ENCODE results near the gene NANOS3. TPM values are rescaled to one million over a fixed set of nuclear protein-coding genes. Genes with fewer than 3 reads are reported as not detected.
A peak's percentile ranks its signal among the peaks of the same experiment; 100 is the strongest.

Gene NANOS3
- total and polyA plus RNA-seq, 9 of the 15 experiments (the other 6 are each of a cell fraction or from before 2014, with no cell fraction given) = not detected

GRCh38 chr19:13880059-13881043, 3.4 kb downstream of the NANOS3 start (continued):
- TF ChIP-seq, protein P1, sequence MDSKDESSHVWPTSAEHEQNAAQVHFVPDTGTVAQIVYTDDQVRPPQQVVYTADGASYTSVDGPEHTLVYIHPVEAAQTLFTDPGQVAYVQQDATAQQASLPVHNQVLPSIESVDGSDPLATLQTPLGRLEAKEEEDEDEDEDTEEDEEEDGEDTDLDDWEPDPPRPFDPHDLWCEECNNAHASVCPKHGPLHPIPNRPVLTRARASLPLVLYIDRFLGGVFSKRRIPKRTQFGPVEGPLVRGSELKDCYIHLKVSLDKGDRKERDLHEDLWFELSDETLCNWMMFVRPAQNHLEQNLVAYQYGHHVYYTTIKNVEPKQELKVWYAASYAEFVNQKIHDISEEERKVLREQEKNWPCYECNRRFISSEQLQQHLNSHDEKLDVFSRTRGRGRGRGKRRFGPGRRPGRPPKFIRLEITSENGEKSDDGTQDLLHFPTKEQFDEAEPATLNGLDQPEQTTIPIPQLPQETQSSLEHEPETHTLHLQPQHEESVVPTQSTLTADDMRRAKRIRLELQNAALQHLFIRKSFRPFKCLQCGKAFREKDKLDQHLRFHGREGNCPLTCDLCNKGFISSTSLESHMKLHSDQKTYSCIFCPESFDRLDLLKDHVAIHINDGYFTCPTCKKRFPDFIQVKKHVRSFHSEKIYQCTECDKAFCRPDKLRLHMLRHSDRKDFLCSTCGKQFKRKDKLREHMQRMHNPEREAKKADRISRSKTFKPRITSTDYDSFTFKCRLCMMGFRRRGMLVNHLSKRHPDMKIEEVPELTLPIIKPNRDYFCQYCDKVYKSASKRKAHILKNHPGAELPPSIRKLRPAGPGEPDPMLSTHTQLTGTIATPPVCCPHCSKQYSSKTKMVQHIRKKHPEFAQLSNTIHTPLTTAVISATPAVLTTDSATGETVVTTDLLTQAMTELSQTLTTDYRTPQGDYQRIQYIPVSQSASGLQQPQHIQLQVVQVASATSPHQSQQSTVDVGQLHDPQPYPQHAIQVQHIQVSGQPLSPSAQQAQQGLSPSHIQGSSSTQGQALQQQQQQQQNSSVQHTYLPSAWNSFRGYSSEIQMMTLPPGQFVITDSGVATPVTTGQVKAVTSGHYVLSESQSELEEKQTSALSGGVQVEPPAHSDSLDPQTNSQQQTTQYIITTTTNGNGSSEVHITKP (IDR thresholded peaks at IDR 0.05; ENCODE audit: partially characterized antibody) = peak; percentile 31
- TF ChIP-seq ZNF197 (CRISPR knock-in tag; IDR thresholded peaks at IDR 0.05; ENCODE audit: low read depth) (no peak), MYC (IDR thresholded peaks at IDR 0.05; ENCODE audit: low read depth, low read length) (peak; percentile 75), MYC (CRISPR knock-in tag; IDR thresholded peaks at IDR 0.05; ENCODE audit: borderline replicate concordance, low read depth) (no peak), JUN (IDR thresholded peaks at IDR 0.05; ENCODE audit: borderline replicate concordance, low read depth, low read length) (peak; percentile 94), JUN (CRISPR knock-in tag; IDR thresholded peaks at IDR 0.05; ENCODE audit: borderline replicate concordance) (peak; percentile 71; the same call in 1 of the 2 replicates), ZNF347 (CRISPR knock-in tag; IDR thresholded peaks at IDR 0.05; ENCODE audit: low read depth) (no peak), ZMIZ1 (IDR thresholded peaks at IDR 0.05; ENCODE audit: low read depth in 2 of 2, low read length in 2 of 2) (0 out of 4 replicates have a peak, but pooled peaks of 1 of the 2 experiments have one; percentile 60), ZNF217 (CRISPR knock-in tag; IDR thresholded peaks at IDR 0.05) (no peak), ZNF57 (CRISPR knock-in tag; IDR thresholded peaks at IDR 0.05) (no peak), HES1 (IDR thresholded peaks at IDR 0.05; ENCODE audit: low read depth) (no peak), GABPB1 (CRISPR knock-in tag; IDR thresholded peaks at IDR 0.05) (peak; percentile 85), NBN (IDR thresholded peaks at IDR 0.05; ENCODE audit: low read depth) (peak; percentile 88), TCF7L2 (IDR thresholded peaks at IDR 0.05; ENCODE audit: low read depth, low read length) (no peak), MECOM (CRISPR knock-in tag; IDR thresholded peaks at IDR 0.05) (no peak), ZNF431 (CRISPR knock-in tag; IDR thresholded peaks at IDR 0.05) (peak; percentile 1; the same call in 1 of the 2 replicates), MEF2A (IDR thresholded peaks at IDR 0.05; ENCODE audit: control insufficient read depth, low read depth, low read length) (0 out of 2 replicates have a peak, but pooled peaks have one; percentile 15)
- TF ChIP-seq, protein P2, sequence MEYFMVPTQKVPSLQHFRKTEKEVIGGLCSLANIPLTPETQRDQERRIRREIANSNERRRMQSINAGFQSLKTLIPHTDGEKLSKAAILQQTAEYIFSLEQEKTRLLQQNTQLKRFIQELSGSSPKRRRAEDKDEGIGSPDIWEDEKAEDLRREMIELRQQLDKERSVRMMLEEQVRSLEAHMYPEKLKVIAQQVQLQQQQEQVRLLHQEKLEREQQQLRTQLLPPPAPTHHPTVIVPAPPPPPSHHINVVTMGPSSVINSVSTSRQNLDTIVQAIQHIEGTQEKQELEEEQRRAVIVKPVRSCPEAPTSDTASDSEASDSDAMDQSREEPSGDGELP (CRISPR knock-in tag; IDR thresholded peaks at IDR 0.05; ENCODE audit: borderline replicate concordance) = peak; percentile 91
